H1 (cell line): ENCODE measurements around the gene PRPS1. TPM values are rescaled to one million over a fixed set of nuclear protein-coding genes. Genes with fewer than 3 reads are reported as not detected.

Experiments
- CTCF ChIA-PET: fragments of 300-600 bp; sonication (Branson Sonifier 250); formaldehyde crosslinking; loops from one replicate; lab custom pipeline; 2021; ENCODE audit not compliant: partially characterized antibody; lab: Charles Lee
- POLR2A ChIA-PET: fragments of 300-600 bp; sonication (Branson Sonifier 250); formaldehyde crosslinking; loops from one replicate; lab custom pipeline; 2021; ENCODE audit warnings: inconsistent platforms; ENCODE audit not compliant: partially characterized antibody; lab: Charles Lee
- DNase-seq, 2 experiments: peaks; one replicate each; pipeline versions ENCODE4 v3.0.0 to v3.0.0-alpha.2; 2010 to 2022; ENCODE audit warnings: low spot score in 2 of 2, low read depth in 1 of 2, mixed read lengths in 1 of 2
- FAIRE-seq: peaks from 2 replicates; lab custom pipeline; 2011; peaks lifted over from hg19 to GRCh38; lab: Jason Lieb, UNC
- H2AFZ ChIP-seq: 2 replicates; pipeline ENCODE4 v1.8.1; 2012; ENCODE audit warnings: low read length, inconsistent platforms
- H2AK5ac ChIP-seq: 2 replicates; pipeline ENCODE4 v1.6.1; 2013; ENCODE audit warnings: low read depth, low read length
- H2BK120ac ChIP-seq: replicated peaks from 2 replicates; pipeline ENCODE3; 2013; ENCODE audit warnings: low read depth, low read length, inconsistent platforms
- H2BK12ac ChIP-seq: 2 replicates; pipeline ENCODE4 v1.6.1; 2013; ENCODE audit warnings: low read depth, low read length
- H2BK15ac ChIP-seq: 2 replicates; pipeline ENCODE4 v1.6.1; 2013; ENCODE audit warnings: low read length
- H2BK20ac ChIP-seq: 2 replicates; pipeline ENCODE4 v1.6.1; 2013; ENCODE audit warnings: low read length
- H2BK5ac ChIP-seq: 2 replicates; pipeline ENCODE4 v1.6.1; 2013; ENCODE audit warnings: low read depth, low read length
- H3K14ac ChIP-seq: 2 replicates; pipeline ENCODE4 v1.6.1; 2013; ENCODE audit warnings: inconsistent platforms; ENCODE audit not compliant: insufficient read length
- H3K18ac ChIP-seq: 2 replicates; pipeline ENCODE4 v1.6.1; 2013; ENCODE audit warnings: low read length; ENCODE audit errors: extremely low read depth
- H3K23ac ChIP-seq: 2 replicates; pipeline ENCODE4 v1.6.1; 2013; ENCODE audit warnings: inconsistent platforms; ENCODE audit not compliant: insufficient read length
- H3K23me2 ChIP-seq: 2 replicates; pipeline ENCODE4 v1.6.1; 2013; ENCODE audit warnings: low read depth, low read length
- H3K27ac ChIP-seq: 2 replicates; pipeline ENCODE4 v1.6.1; 2011; ENCODE audit warnings: low read depth, low read length, inconsistent platforms
- H3K27me3 ChIP-seq, 4 experiments: replicated peaks in 1 of 4; 1 replicate in 1 of 4; 2 replicates in 3 of 4; pipeline versions ENCODE4 v1.6.1 to v1.8.1; 2011 to 2013; ENCODE audit warnings: low read length in 3 of 4, mild to moderate bottlenecking in 3 of 4, inconsistent platforms in 2 of 4, mixed read lengths in 2 of 4, moderate library complexity in 1 of 4; ENCODE audit not compliant: control insufficient read depth in 3 of 4, insufficient read depth in 3 of 4; ENCODE audit errors: extremely low read depth in 1 of 4
- H3K36me3 ChIP-seq, 4 experiments: 2 replicates each; pipeline versions ENCODE4 v1.6.1 to v1.8.1; 2011 to 2013; ENCODE audit warnings: mild to moderate bottlenecking in 4 of 4, low read length in 3 of 4, moderate library complexity in 2 of 4, control low read depth in 1 of 4, inconsistent platforms in 1 of 4; ENCODE audit not compliant: insufficient read depth in 4 of 4, control insufficient read depth in 2 of 4
- H3K4ac ChIP-seq: replicated peaks from 2 replicates; pipeline ENCODE3; 2013; ENCODE audit warnings: low read length, low read depth, mixed read lengths, inconsistent platforms; ENCODE audit not compliant: insufficient read length
- H3K4me1 ChIP-seq, 4 experiments: replicated peaks in 1 of 4; 1 replicate in 1 of 4; 2 replicates in 3 of 4; pipeline versions ENCODE4 v1.6.1 to v1.8.1; 2011 to 2013; ENCODE audit warnings: low read length in 3 of 4, inconsistent platforms in 2 of 4, mixed read lengths in 1 of 4; ENCODE audit not compliant: insufficient read depth in 4 of 4, control insufficient read depth in 3 of 4
- H3K4me2 ChIP-seq, 2 experiments: 2 replicates each; pipeline versions ENCODE4 v1.6.1 to v1.8.1; 2011 to 2013; ENCODE audit warnings: low read depth in 2 of 2, low read length in 2 of 2, control low read depth in 1 of 2, inconsistent platforms in 1 of 2, mild to moderate bottlenecking in 1 of 2; ENCODE audit not compliant: insufficient read depth in 1 of 2
- H3K4me3 ChIP-seq, 4 experiments: fragments of 200-600, 300-600 bp in 1 of 4; sonication (generic), shearing (Covaris generic), sonication (Bioruptor Twin) in 1 of 4; 2 replicates each; pipeline versions ENCODE4 v1.5.1 to v1.8.1; 2011 to 2016; ENCODE audit warnings: low read length in 4 of 4, low read depth in 3 of 4, control low read depth in 2 of 4, inconsistent platforms in 2 of 4, mild to moderate bottlenecking in 2 of 4, mixed read lengths in 1 of 4, moderate library complexity in 1 of 4; ENCODE audit not compliant: insufficient read depth in 2 of 4; ENCODE audit errors: extremely low read depth in 1 of 4
- H3K56ac ChIP-seq: replicated peaks from 2 replicates; pipeline ENCODE3; 2013; ENCODE audit warnings: low read depth, mild to moderate bottlenecking, mixed read lengths, low read length, inconsistent platforms; ENCODE audit not compliant: insufficient read length
- H3K79me1 ChIP-seq: 2 replicates; pipeline ENCODE4 v1.6.1; 2013; ENCODE audit warnings: low read depth, low read length, control low read depth
- H3K79me2 ChIP-seq, 2 experiments: 2 replicates each; pipeline versions ENCODE4 v1.6.1 to v1.8.1; 2012 to 2013; ENCODE audit warnings: low read length in 2 of 2, mild to moderate bottlenecking in 2 of 2, inconsistent platforms in 1 of 2; ENCODE audit not compliant: insufficient read depth in 2 of 2, control insufficient read depth in 1 of 2
- H3K9ac ChIP-seq, 4 experiments: replicated peaks in 1 of 4; 1 replicate in 1 of 4; 2 replicates in 3 of 4; pipeline versions ENCODE4 v1.6.1 to v1.8.1; 2011 to 2013; ENCODE audit warnings: low read depth in 3 of 4, low read length in 3 of 4, control low read depth in 2 of 4, mild to moderate bottlenecking in 2 of 4, moderate library complexity in 2 of 4, inconsistent platforms in 1 of 4; ENCODE audit errors: extremely low read depth in 1 of 4
- H3K9me3 ChIP-seq, 2 experiments: 2 replicates each; pipeline versions ENCODE4 v1.6.1 to v1.8.1; 2012 to 2013; ENCODE audit warnings: mild to moderate bottlenecking in 2 of 2, moderate library complexity in 2 of 2, control low read depth in 1 of 2, inconsistent platforms in 1 of 2, low read depth in 1 of 2, low read length in 1 of 2, mixed read lengths in 1 of 2; ENCODE audit not compliant: insufficient read depth in 2 of 2
- H4K20me1 ChIP-seq, 2 experiments: replicated peaks in 1 of 2; 2 replicates each; pipeline versions ENCODE3 to v1.8.1; 2011 to 2013; ENCODE audit warnings: inconsistent platforms in 2 of 2, low read length in 2 of 2, mild to moderate bottlenecking in 1 of 2; ENCODE audit not compliant: insufficient read depth in 2 of 2, control insufficient read depth in 1 of 2
- H4K5ac ChIP-seq: 2 replicates; pipeline ENCODE4 v1.6.1; 2013; ENCODE audit warnings: low read length, low read depth, mixed read lengths, inconsistent platforms; ENCODE audit not compliant: insufficient read length
- H4K8ac ChIP-seq: 2 replicates; pipeline ENCODE4 v1.8.0; 2013; ENCODE audit warnings: mild to moderate bottlenecking, moderate library complexity, low read length, inconsistent platforms; ENCODE audit not compliant: insufficient read depth; ENCODE audit errors: extremely low read depth
- H4K91ac ChIP-seq: replicated peaks from 2 replicates; pipeline ENCODE3; 2013; ENCODE audit warnings: low read length, mixed read lengths, inconsistent platforms; ENCODE audit not compliant: insufficient read length
- KDM1A ChIP-seq: fragments of 200-600, 300-600 bp; sonication (generic); IDR thresholded peaks from 2 replicates; pipeline ENCODE4 v1.7.1; 2016; ENCODE audit warnings: mild to moderate bottlenecking, low read length, borderline replicate concordance
- POLR2AphosphoS5 ChIP-seq: IDR thresholded peaks from 2 replicates; pipeline ENCODE4 v1.6.1; 2011; ENCODE audit warnings: low read depth, low read length
- SIX5 ChIP-seq: IDR thresholded peaks from 2 replicates; pipeline ENCODE4 v1.6.1; 2011; ENCODE audit warnings: mild to moderate bottlenecking, low read depth, low read length
- SP4 ChIP-seq: IDR thresholded peaks from 2 replicates; pipeline ENCODE4 v1.6.1; 2012; ENCODE audit warnings: low read length, inconsistent platforms
- WGBS, 2 experiments: shearing (Covaris generic) in 1 of 2; methylation state at CpG; one replicate each; pipeline versions ENCODE4 v1.1.6 to v1.1.7; 2013 to 2015; ENCODE audit warnings: low lambda C conversion rate in 2 of 2, mixed read lengths in 2 of 2, inconsistent platforms in 1 of 2, low coverage in 1 of 2, missing lambda C conversion rate in 1 of 2; ENCODE audit not compliant: insufficient replicate concordance in 2 of 2, insufficient coverage in 1 of 2, insufficient read length in 1 of 2; ENCODE audit errors: extremely low coverage in 1 of 2, missing lambda C conversion rate in 1 of 2; 5-methylcytosine and 5-hydroxymethylcytosine counted together
- polyA plus RNA-seq, 7 experiments: library from polyadenylated mRNA; depleted of rRNA in 3 of 7; stranded (reverse) in 5 of 7; unstranded in 2 of 7; fragments of >200 nt in 5 of 7; fragments of 200-250 nt in 2 of 7; gene quantifications; 1 replicate in 5 of 7; 2 replicates in 1 of 7; 4 replicates in 1 of 7; pipeline versions ENCODE4 v1.2.1 to v1.2.3, GENCODE V29; 2011 to 2013; ENCODE audit warnings: missing spikeins in 2 of 7, mixed read lengths in 2 of 7
- total RNA-seq: library from RNA; stranded (reverse); fragmentation: NEBNext Ultra II Directional; extraction: Animal tissue kit (Norgen Biotek cat#: 25700); gene quantifications from 2 replicates; pipeline ENCODE4 v1.2.1, GENCODE V29; 2021

The PRPS1 gene
- total and polyA plus RNA-seq, 2 of the 8 experiments (the other 6 are each of a cell fraction or from before 2014, with no cell fraction given) = 90.1 to 110 TPM

DNA sequence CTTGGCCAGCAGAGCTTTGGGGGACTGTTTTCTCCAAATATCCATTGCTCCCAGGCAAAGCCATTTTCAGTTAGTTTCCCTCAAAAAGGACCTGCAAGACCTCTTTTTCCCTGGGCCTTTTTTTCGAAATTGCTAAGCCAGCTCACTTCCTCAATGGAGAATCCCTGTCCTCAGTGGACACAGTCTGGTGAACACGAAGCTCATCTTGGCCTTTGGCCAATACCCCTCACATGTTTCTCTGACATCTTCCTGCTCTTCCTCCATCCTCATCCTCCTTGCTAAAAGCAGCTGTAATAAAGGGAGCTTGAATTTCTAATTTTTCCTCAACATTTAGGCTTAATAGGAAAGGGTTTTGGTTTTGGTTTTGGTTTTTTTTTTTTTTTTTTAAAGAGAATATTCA, 17.6 kb upstream of the PRPS1 start:
- Histone ChIP-seq H2BK5ac (no peak overlapping the region), H3K27me3 (no peaks in the 10 kb centered on the region), H2AFZ (no peak overlapping the region), H2BK20ac (no peak overlapping the region), H3K79me2 (no peaks in the 10 kb centered on the region), H3K23ac (no peak overlapping the region), H3K23me2 (no peaks in the 10 kb centered on the region), H3K4me1 (no peaks in the 10 kb centered on the region), H2AK5ac (no peak overlapping the region), H3K14ac (no peak overlapping the region), H3K4me2 (no peak overlapping the region), H2BK12ac (no peak overlapping the region), H2BK15ac (no peak overlapping the region), H3K9me3 (no peaks in the 10 kb centered on the region), H3K18ac (no peak overlapping the region), H3K4me3 (no peak overlapping the region), H3K27ac (no peak overlapping the region), H3K4ac (no peak overlapping the region), H3K36me3 (no peaks in the 10 kb centered on the region), H4K5ac (no peak overlapping the region), H3K56ac (no peak overlapping the region), H4K91ac (no peak overlapping the region), H3K9ac (no peak overlapping the region), H2BK120ac (no peak overlapping the region), H4K8ac (no peak overlapping the region), H4K20me1 (no peaks in the 10 kb centered on the region), H3K79me1 (no peaks in the 10 kb centered on the region)
- CTCF ChIA-PET = interaction anchor here (0.8 kb wide), 1 partner anchor 13 kb away, joined by 3 read pairs; no protein-coding TSS in a partner anchor
- 75% methylated on average over 2 of the region's 2 CpGs; no CpG with 5 or more reads in 1 of the 2 experiments for WGBS, 2 experiments
- FAIRE-seq (no peak), DNase-seq (no peak)
- POLR2A ChIA-PET = interaction anchor here (1.5 kb wide), 1 partner anchor 18 kb away, joined by 4 read pairs; the partner anchor contains the start of gene PRPS1
- TF ChIP-seq SP4 = no peak
- TF ChIP-seq KDM1A = no peak
- TF ChIP-seq POLR2AphosphoS5 = no peak
- TF ChIP-seq SIX5 = no peak
